GM21381 (cell line): ENCODE data around the gene SNX11.

Source experiments
- ATAC-seq: cut with Tn5 transposase; IDR thresholded peaks from one replicate; pipeline ENCODE4 v1.9.1; 2021; ENCODE audit warnings: mild to moderate bottlenecking, moderate library complexity; ENCODE audit not compliant: unreplicated experiment

The SNX11 gene

DNA sequence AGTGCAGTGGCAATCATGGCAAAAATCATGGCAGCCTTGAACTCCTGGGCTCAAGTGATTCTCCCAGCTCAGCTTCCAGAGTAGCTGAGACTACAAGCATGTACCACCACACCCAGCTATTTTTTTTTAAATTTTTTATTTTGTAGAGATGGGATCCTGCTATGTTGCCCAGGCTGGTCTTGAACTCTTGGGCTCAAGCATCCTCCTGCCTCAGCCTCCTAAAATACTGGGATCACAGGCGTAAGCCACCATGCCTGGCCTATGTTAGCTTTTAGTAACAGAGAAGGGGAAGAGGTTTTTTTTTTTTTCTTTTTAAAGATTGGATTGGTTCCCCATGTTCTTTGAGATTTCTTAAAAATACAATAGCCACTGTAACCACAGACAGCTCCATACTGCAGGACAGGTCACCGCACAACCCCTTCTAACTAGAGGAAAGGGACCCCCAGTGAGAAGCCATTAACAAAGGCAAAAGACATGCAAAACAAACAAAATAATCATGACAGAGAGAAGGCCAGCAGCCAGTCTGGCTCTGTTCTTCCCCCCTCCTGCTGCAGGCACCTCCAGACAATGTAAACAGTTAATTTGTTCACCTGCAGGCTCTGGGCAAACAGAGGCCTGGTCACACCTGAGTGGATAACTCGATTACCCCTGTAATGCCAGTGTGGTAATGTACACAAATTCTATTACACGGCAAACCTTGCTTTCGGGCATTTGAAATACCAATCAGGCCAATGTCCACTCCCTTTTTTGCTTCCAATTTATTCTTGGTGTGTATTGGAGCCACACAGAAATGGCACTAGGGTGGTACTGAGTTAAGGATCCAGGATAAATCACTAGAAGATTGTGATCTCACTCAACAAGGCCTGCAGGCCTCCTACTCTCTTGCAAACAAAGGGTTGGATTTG is 52.9 kb downstream of the SNX11 start:
- ATAC-seq = no peak

DNA sequence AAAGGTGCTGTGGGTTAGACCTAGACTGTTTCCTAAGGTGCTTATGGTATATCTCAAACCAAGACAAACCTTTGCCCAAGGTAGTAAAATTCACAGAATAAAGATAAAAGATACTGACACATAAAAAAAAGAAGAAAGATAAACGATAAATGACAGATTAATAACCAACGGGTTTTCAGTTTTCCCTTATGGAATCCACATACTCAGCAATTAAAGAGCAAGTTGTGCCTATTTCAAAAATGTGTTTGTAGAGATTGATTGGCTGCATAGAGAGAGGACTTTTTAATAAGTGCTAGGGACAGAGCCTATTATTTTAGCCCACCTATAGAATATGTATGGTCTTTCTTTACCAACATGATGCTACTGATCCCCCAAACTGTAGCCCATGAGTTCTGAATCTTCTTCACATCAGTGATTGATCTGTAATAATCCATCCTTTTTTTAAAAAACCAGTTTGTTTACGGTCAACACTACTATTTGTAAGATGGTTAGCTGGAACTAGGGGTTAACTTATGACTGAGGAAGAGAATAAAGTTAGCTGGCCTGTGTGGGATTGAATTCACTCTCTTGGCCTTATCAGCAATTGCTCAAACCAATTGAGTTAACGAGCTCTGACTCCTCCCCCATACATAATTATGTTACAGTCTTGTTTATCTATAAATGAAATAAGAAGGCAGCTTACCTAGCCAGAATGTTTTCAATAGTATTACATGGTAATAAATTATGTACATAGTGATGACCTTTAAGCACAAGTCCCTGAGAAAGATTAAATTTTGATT is 53.8 kb downstream of the SNX11 start:
- no peak for ATAC-seq

DNA sequence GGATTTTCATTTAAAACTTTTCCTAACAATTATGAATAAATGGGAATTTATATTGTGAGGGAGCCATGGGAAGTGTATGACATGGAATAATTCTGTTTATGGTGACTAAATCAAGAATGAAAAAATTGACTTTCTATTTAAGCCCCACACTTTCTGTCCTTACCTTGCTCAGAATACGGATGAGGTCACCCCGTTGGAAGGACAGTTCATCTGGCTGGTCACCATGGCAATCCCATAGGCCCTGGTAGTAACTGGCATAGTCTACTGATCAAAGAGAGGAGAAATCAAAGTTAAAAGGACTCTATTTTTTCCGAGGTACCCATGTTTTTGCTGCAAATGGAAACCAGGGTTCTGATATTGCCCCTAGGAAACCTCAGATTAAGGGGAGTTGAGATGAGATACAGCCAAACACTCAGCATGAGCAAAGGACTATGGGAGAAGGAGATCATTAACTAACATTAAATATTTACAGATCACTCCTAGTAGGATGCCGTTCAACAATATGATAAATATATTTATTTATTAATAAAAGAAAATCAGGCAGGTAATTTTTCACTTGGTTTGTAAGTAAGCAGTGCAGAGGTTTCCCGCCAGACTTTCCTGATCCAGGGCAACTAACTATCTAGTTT is 54.9 kb downstream of the SNX11 start:
- ATAC-seq = no peak

DNA sequence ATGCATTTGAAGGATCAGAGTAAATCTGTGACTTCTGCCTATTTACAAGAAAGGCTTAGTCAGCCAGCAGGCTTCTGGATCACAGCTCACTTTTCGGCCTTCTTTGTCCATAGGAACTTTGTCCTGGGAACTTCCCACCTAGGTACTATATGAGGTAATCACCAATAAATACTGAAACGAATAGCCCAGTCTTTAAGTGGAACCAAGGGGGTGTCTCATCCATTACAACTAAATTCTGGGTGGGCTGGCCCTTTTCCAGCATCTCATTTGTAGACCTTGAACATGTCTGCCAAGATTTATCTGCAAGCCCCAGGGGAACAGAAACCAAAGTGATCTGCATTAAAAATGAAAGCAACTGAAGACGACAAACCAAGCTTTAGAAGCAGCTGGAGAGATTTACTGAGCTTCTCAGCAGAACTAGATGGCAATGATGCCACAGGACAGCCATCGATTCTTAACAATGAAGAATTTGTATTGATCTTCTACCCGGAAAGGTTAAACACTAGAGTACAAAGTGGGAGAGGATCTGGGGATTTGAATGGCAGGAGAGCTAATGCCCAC is 55.5 kb downstream of the SNX11 start:
- ATAC-seq = no peak

DNA sequence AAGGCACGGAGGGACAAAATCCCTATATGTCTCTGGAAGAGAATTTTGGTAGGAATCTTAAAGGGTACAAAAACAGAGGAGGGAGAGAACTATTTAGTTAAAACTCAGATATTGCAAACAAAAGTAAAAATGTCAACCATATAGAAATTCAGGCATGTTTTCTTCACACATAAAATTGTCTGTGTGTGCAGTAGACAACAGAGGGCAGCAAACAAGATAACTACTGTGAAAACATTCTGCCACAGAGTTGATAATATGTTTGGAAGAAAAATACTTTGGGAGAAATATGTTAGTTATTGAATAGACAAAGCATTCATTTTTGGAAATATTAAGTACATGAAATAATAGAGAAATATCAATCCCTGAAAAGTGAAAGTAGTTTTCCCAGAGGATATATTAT is 56.2 kb downstream of the SNX11 start:
- no peak for ATAC-seq

DNA sequence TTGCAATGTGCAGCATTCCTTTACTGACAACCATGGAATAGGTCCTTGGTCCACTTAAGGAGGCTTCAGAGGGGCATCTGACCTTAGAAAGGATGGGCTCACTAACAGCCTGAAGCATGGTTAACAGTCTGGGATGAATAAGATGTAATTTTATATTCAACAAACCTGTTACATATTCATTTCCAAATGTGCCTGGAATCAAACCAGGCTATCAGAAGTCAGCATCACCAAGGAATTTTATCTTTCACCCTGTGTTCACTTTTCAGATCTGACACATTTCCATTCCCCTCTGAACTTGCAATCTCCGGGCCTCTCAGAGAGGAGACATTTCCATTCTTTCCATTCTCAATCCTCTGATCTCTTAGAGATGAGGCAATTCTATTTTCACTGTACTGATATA is 62.4 kb downstream of the SNX11 start:
- ATAC-seq = no peak
